GM12878 (cell line): ENCODE data around the gene IBSP. TPM values are rescaled to one million over a fixed set of nuclear protein-coding genes. Genes with fewer than 3 reads are reported as not detected.

Source experiments
- ATAC-seq: fragments of 200-7000 bp; cut with Tn5 transposase; 3 replicates; pipeline ENCODE4 v1.9.1; 2020; ENCODE audit warnings: mild to moderate bottlenecking, moderate library complexity
- BruUV-seq: library from RNA; stranded (reverse); fragments of 400-500 nt; replicated peaks from 2 replicates; lab custom pipeline; 2021; lab: Mats Ljungman, UMichigan
- CTCF ChIA-PET: fragments of 300-600 bp; sonication (Branson Sonifier 250); formaldehyde crosslinking; extraction: SDS; loops from one replicate; lab custom pipeline; 2021; ENCODE audit warnings: inconsistent platforms; lab: Yijun Ruan, JAX
- POLR2A ChIA-PET: fragments of 350-600 bp; formaldehyde crosslinking; extraction: SDS; loops from one replicate; lab custom pipeline; 2021; ENCODE audit warnings: inconsistent platforms; lab: Charles Lee
- RAD21 ChIA-PET: fragments of 300-600 bp; sonication (Branson Sonifier 250); formaldehyde crosslinking; loops from one replicate; lab custom pipeline; 2023; ENCODE audit warnings: antibody characterized with exemption; ENCODE audit not compliant: unreplicated experiment; lab: Charles Lee
- SMC1A ChIA-PET: fragments of 300-600 bp; sonication (Branson Sonifier 250); formaldehyde crosslinking; loops from one replicate; lab custom pipeline; 2023; ENCODE audit not compliant: unreplicated experiment, uncharacterized antibody; lab: Charles Lee
- DNase-seq: peaks from one replicate; pipeline ENCODE4 v3.0.0-alpha.2; 2011; ENCODE audit warnings: low read depth, low spot score
- FAIRE-seq: peaks from 3 replicates; lab custom pipeline; 2011; peaks lifted over from hg19 to GRCh38; lab: Jason Lieb, UNC
- H2AFZ ChIP-seq: 2 replicates; pipeline ENCODE4 v1.6.0; 2011; ENCODE audit warnings: low read depth, low read length, control low read depth; ENCODE audit not compliant: control insufficient read depth
- H3K27ac ChIP-seq: 2 replicates; pipeline ENCODE4 v1.5.1; 2011; ENCODE audit warnings: control low read depth; ENCODE audit not compliant: control insufficient read depth, insufficient read depth
- H3K27me3 ChIP-seq, 2 experiments: replicated peaks in 1 of 2; 2 replicates each; pipeline versions ENCODE4 v1.6.0 to v1.6.1; 2011; ENCODE audit warnings: low read length in 1 of 2; ENCODE audit not compliant: control insufficient read depth in 2 of 2, insufficient read depth in 2 of 2
- H3K36me3 ChIP-seq, 2 experiments: 2 replicates each; pipeline ENCODE4 v1.5.1; 2011; ENCODE audit warnings: low read length in 1 of 2; ENCODE audit not compliant: control insufficient read depth in 2 of 2, insufficient read depth in 2 of 2
- H3K4me1 ChIP-seq: 2 replicates; pipeline ENCODE4 v1.6.1; 2011; ENCODE audit warnings: mild to moderate bottlenecking, low read length, moderate library complexity, mixed read lengths; ENCODE audit not compliant: control insufficient read depth, insufficient read depth
- H3K4me2 ChIP-seq: 2 replicates; pipeline ENCODE4 v1.6.0; 2011; ENCODE audit warnings: control low read depth; ENCODE audit not compliant: control insufficient read depth, insufficient read depth
- H3K4me3 ChIP-seq: fragments of 200-600 bp; sonication (generic); 2 replicates; pipeline ENCODE4 v1.5.1; 2016
- H3K79me2 ChIP-seq: 2 replicates; pipeline ENCODE4 v1.6.0; 2011; ENCODE audit warnings: low read length; ENCODE audit not compliant: control insufficient read depth, insufficient read depth
- H3K9ac ChIP-seq: 2 replicates; pipeline ENCODE4 v1.8.0; 2011; ENCODE audit warnings: low read length, control low read depth, mixed read lengths; ENCODE audit not compliant: control insufficient read depth, insufficient read depth
- H3K9me3 ChIP-seq: replicated peaks from 3 replicates; pipeline ENCODE4 v1.5.1; 2011; ENCODE audit warnings: mild to moderate bottlenecking, low read length; ENCODE audit not compliant: control insufficient read depth, insufficient read depth
- H4K20me1 ChIP-seq: 2 replicates; pipeline ENCODE4 v1.6.0; 2011; ENCODE audit not compliant: control insufficient read depth, insufficient read depth
- FOXM1 ChIP-seq: IDR thresholded peaks from 2 replicates; pipeline ENCODE4 v1.6.1; 2012; ENCODE audit warnings: low read depth, mild to moderate bottlenecking, inconsistent platforms, low read length, moderate library complexity
- IKZF2 ChIP-seq, 2 experiments: fragments of 450-650 bp; IDR thresholded peaks; 2 replicates each; pipeline ENCODE4 v1.6.1; 2017; ENCODE audit warnings: mild to moderate bottlenecking in 2 of 2, moderate library complexity in 2 of 2
- KDM1A ChIP-seq: fragments of 200-600 bp; sonication (generic); IDR thresholded peaks from 2 replicates; pipeline ENCODE4 v1.6.1; 2016; ENCODE audit warnings: borderline replicate concordance
- MTA3 ChIP-seq: IDR thresholded peaks from 2 replicates; pipeline ENCODE4 v1.6.1; 2012; ENCODE audit warnings: low read length, inconsistent platforms, borderline replicate concordance
- NFYA ChIP-seq: IDR thresholded peaks from 2 replicates; pipeline ENCODE4 v1.6.1; 2011; ENCODE audit warnings: low read depth, mild to moderate bottlenecking, low read length, improper control_type of control experiment, borderline replicate concordance
- NRF1 ChIP-seq: conservative IDR thresholded peaks from 2 replicates; pipeline ENCODE4 v1.6.1; 2011; ENCODE audit warnings: mild to moderate bottlenecking, low read depth, low read length, improper control_type of control experiment
- POLR2AphosphoS5 ChIP-seq: IDR thresholded peaks from 2 replicates; pipeline ENCODE4 v1.6.1; 2011; ENCODE audit warnings: mild to moderate bottlenecking, low read length, inconsistent platforms
- SPI1 ChIP-seq: IDR thresholded peaks from 2 replicates; pipeline ENCODE4 v1.6.1; 2011; ENCODE audit warnings: low read depth, mild to moderate bottlenecking, low read length, moderate library complexity, borderline replicate concordance; ENCODE audit not compliant: insufficient read depth
- SUPT20H ChIP-seq: IDR thresholded peaks from 2 replicates; pipeline ENCODE4 v1.6.1; 2011; ENCODE audit warnings: low read depth, mild to moderate bottlenecking, low read length, moderate library complexity, borderline replicate concordance; ENCODE audit not compliant: control insufficient read depth
- TBL1XR1 ChIP-seq: IDR thresholded peaks from 2 replicates; pipeline ENCODE4 v1.6.1; 2012; ENCODE audit warnings: low read depth, low read length, improper control_type of control experiment
- WGBS: methylation state at CpG from one replicate; pipeline ENCODE4 v1.1.6; 2016; ENCODE audit warnings: low lambda C conversion rate; ENCODE audit not compliant: insufficient replicate concordance, insufficient coverage; ENCODE audit errors: missing lambda C conversion rate; 5-methylcytosine and 5-hydroxymethylcytosine counted together
- in situ Hi-C: fragments of 300-500 bp; cut with MboI; formaldehyde crosslinking; loops from 9 replicates; pipeline ENCODE4 v1.14.3; 2018; ENCODE audit warnings: mixed read lengths
- intact Hi-C: fragments of 100-400 bp; cut with micrococcal nuclease; formaldehyde crosslinking; loops from one replicate; pipeline ENCODE4 v1.14.2; 2022; ENCODE audit not compliant: unreplicated experiment
- polyA plus RNA-seq, 11 experiments: library from polyadenylated mRNA; depleted of rRNA in 4 of 11; unstranded in 6 of 11; stranded (reverse) in 5 of 11; fragments of >200 nt; fragmentation: Nextera tagmentation in 4 of 11; fragmentation: Illumina TruSeq in 1 of 11; extraction: Ambion mirVana in 4 of 11; extraction: Trizol in 1 of 11; gene quantifications; 1 replicate in 1 of 11; 2 replicates in 10 of 11; pipeline versions ENCODE4 v1.2.1 to v1.2.3, GENCODE V29; 2011 to 2016; ENCODE audit warnings: inconsistent platforms in 2 of 11, missing spikeins in 2 of 11, low read depth in 1 of 11
- total RNA-seq, 4 experiments: library from RNA; depleted of rRNA in 3 of 4; stranded (reverse); fragments of >200 nt in 3 of 4; fragmentation: Illumina TruSeq in 1 of 4; extraction: Trizol in 1 of 4; gene quantifications; 2 replicates each; pipeline versions ENCODE4 v1.2.1 to v1.2.3, GENCODE V29; 2013 to 2021
- TF ChIP-seq, protein P1 (sequence below): fragments of 450-650 bp; formaldehyde crosslinking; IDR thresholded peaks from 2 replicates; pipeline ENCODE4 v1.5.0; 2022; ENCODE audit warnings: mild to moderate bottlenecking, missing genetic modification characterization
- TF ChIP-seq, protein P2 (sequence below): IDR thresholded peaks from 2 replicates; pipeline ENCODE4 v1.6.1; 2012; ENCODE audit warnings: low read length, inconsistent platforms
- TF ChIP-seq, protein P3 (sequence below): fragments of 450-650 bp; IDR thresholded peaks from 2 replicates; pipeline ENCODE4 v1.6.1; 2017; ENCODE audit warnings: mild to moderate bottlenecking, moderate library complexity

IBSP gene
- total and polyA plus RNA-seq, 10 of the 15 experiments (the other 5 are each of a cell fraction or from before 2014, with no cell fraction given) = not detected

DNA sequence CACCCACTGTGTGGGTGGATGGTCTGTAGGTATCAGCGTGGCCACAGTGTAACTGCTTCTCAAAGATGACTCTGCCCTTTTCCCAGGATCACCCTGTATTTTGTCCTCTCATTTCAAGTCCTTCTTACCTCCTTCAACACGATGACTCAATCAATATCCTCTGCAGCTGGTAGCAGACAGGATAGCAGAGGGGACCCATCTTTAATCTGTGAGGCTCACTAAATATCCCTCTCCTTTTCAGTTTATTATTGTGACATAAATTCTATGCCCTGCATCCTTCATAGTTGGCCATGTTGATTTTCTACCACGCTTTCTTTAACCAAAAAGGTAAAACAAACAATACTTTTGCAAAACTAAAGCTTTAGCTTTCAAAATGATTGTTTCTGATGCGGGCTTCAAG, 23.8 kb downstream of the IBSP start:
- Histone ChIP-seq H2AFZ (no peak overlapping the region), H3K4me3 (no peak overlapping the region), H3K27ac (no peak overlapping the region), H3K9ac (no peak overlapping the region), H3K79me2 (no peaks in the 10 kb centered on the region), H4K20me1 (no peaks in the 10 kb centered on the region), H3K27me3 (no peaks in the 10 kb centered on the region), H3K36me3 (no peaks in the 10 kb centered on the region), H3K9me3 (no peaks in the 10 kb centered on the region), H3K4me1 (no peaks in the 10 kb centered on the region), H3K4me2 (no peak overlapping the region)
- no TSS peak for BruUV-seq
- in situ Hi-C loops = no loop called here
- POLR2A ChIA-PET = no interaction called here
- 6% methylated on average over 4 of the region's 4 CpGs for WGBS
- RAD21 ChIA-PET = no interaction called here
- SMC1A ChIA-PET = no interaction called here
- TF ChIP-seq SPI1 (no peak), MTA3 (no peak), NFYA (no peak), SUPT20H (no peak), FOXM1 (no peak), TBL1XR1 (no peak), KDM1A (no peak), IKZF2 (IDR thresholded peaks at IDR 0.05) (no peak), NRF1 (no peak), POLR2AphosphoS5 (no peak)
- TF ChIP-seq, protein P1, sequence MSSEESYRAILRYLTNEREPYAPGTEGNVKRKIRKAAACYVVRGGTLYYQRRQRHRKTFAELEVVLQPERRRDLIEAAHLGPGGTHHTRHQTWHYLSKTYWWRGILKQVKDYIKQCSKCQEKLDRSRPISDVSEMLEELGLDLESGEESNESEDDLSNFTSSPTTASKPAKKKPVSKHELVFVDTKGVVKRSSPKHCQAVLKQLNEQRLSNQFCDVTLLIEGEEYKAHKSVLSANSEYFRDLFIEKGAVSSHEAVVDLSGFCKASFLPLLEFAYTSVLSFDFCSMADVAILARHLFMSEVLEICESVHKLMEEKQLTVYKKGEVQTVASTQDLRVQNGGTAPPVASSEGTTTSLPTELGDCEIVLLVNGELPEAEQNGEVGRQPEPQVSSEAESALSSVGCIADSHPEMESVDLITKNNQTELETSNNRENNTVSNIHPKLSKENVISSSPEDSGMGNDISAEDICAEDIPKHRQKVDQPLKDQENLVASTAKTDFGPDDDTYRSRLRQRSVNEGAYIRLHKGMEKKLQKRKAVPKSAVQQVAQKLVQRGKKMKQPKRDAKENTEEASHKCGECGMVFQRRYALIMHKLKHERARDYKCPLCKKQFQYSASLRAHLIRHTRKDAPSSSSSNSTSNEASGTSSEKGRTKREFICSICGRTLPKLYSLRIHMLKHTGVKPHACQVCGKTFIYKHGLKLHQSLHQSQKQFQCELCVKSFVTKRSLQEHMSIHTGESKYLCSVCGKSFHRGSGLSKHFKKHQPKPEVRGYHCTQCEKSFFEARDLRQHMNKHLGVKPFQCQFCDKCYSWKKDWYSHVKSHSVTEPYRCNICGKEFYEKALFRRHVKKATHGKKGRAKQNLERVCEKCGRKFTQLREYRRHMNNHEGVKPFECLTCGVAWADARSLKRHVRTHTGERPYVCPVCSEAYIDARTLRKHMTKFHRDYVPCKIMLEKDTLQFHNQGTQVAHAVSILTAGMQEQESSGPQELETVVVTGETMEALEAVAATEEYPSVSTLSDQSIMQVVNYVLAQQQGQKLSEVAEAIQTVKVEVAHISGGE (CRISPR knock-in tag) = no peak
- TF ChIP-seq, protein P2, sequence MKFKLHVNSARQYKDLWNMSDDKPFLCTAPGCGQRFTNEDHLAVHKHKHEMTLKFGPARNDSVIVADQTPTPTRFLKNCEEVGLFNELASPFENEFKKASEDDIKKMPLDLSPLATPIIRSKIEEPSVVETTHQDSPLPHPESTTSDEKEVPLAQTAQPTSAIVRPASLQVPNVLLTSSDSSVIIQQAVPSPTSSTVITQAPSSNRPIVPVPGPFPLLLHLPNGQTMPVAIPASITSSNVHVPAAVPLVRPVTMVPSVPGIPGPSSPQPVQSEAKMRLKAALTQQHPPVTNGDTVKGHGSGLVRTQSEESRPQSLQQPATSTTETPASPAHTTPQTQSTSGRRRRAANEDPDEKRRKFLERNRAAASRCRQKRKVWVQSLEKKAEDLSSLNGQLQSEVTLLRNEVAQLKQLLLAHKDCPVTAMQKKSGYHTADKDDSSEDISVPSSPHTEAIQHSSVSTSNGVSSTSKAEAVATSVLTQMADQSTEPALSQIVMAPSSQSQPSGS = no peak
- TF ChIP-seq, protein P3, sequence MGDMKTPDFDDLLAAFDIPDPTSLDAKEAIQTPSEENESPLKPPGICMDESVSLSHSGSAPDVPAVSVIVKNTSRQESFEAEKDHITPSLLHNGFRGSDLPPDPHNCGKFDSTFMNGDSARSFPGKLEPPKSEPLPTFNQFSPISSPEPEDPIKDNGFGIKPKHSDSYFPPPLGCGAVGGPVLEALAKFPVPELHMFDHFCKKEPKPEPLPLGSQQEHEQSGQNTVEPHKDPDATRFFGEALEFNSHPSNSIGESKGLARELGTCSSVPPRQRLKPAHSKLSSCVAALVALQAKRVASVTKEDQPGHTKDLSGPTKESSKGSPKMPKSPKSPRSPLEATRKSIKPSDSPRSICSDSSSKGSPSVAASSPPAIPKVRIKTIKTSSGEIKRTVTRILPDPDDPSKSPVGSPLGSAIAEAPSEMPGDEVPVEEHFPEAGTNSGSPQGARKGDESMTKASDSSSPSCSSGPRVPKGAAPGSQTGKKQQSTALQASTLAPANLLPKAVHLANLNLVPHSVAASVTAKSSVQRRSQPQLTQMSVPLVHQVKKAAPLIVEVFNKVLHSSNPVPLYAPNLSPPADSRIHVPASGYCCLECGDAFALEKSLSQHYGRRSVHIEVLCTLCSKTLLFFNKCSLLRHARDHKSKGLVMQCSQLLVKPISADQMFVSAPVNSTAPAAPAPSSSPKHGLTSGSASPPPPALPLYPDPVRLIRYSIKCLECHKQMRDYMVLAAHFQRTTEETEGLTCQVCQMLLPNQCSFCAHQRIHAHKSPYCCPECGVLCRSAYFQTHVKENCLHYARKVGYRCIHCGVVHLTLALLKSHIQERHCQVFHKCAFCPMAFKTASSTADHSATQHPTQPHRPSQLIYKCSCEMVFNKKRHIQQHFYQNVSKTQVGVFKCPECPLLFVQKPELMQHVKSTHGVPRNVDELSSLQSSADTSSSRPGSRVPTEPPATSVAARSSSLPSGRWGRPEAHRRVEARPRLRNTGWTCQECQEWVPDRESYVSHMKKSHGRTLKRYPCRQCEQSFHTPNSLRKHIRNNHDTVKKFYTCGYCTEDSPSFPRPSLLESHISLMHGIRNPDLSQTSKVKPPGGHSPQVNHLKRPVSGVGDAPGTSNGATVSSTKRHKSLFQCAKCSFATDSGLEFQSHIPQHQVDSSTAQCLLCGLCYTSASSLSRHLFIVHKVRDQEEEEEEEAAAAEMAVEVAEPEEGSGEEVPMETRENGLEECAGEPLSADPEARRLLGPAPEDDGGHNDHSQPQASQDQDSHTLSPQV = no peak
- intact Hi-C loops = no loop called here
- DNase-seq (no peak), ATAC-seq (no peak), FAIRE-seq (no peak)
- CTCF ChIA-PET = interaction anchor here (1.3 to 2.3 kb wide), 2 partner anchors 15 to 26 kb away, joined by 4 to 7 read pairs; no protein-coding TSS in a partner anchor
